HAP-1 (cell line): Measurements from ENCODE around the gene MST1.

Experiments
- DNase-seq, 2 experiments: peaks; one replicate each; pipeline ENCODE4 v3.0.0-alpha.2; 2016 to 2020; ENCODE audit warnings: low spot score in 2 of 2
- H3K27me3 ChIP-seq: fragments of 250-450 bp; sonication (Bioruptor Pico); 2 replicates; pipeline ENCODE4 v1.5.1; 2020; ENCODE audit warnings: low read depth, mild to moderate bottlenecking, moderate library complexity
- H3K36me3 ChIP-seq: fragments of 250-450 bp; sonication (Bioruptor Pico); replicated peaks from 2 replicates; pipeline ENCODE4 v1.5.1; 2020; ENCODE audit warnings: mild to moderate bottlenecking
- H3K4me1 ChIP-seq: fragments of 250-450 bp; sonication (Bioruptor Pico); 2 replicates; pipeline ENCODE4 v1.5.1; 2020; ENCODE audit warnings: mild to moderate bottlenecking
- H3K4me3 ChIP-seq: fragments of 250-450 bp; sonication (Bioruptor Pico); 2 replicates; pipeline ENCODE4 v1.5.1; 2020; ENCODE audit warnings: mild to moderate bottlenecking, moderate library complexity
- H3K9me3 ChIP-seq: fragments of 250-450 bp; sonication (Bioruptor Pico); 2 replicates; pipeline ENCODE4 v1.5.1; 2020; ENCODE audit warnings: mild to moderate bottlenecking, moderate library complexity
- in situ Hi-C: fragments of 300-500 bp; cut with MboI; formaldehyde crosslinking; loops from 3 replicates; pipeline ENCODE4 v1.14.3; 2020; ENCODE audit warnings: low sequenced_read_pairs, inconsistent platforms, mixed read lengths

MST1 gene

DNA sequence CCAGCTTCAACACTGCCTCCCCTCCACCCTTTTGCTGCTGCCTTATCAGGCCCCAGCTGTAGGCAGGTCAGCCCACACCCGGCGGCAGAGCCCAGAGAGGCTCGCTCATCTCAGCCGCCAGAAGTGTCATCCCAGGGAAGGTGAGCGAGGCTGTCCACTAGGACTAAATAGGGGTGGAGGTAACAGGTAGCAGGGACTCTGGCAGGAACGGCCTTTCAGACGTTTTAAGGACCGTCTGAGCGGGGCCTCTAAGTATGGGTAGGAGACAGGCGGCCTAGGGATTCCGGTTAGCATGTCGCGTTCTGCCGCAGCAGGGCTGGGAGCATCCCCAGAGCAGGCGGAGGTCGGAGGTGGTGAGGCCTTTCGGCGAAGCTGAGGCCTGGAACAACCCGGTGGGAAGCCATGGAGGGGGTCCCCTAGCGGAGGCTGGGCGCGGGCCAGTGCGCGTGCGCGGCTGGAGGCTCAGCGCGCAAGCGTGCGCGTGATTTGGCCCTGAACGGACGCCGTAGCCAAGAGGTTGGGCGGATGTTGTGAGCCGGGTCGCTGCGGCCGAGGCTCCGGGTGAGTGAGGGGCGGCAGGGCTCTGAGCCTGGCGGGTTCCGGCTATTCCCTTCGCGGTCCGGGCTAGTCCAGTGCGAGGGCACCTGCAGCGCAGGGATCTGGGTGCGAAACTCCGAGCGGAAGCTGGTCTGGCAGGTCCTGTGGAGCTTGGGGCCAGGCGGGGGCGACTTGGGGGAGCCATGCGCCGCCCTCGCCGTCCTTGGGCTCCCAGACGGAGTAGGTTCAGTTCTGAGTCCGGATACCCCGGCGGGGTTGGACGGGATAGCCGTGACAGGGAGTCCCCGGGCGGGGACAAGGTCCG lies at the start of gene MST1, which contains the start of gene RNF123:
Gene MST1, minus strand, starts transcription at position 429 of the 862 bp plus-strand sequence. CDS start 783 bp downstream, outside the sequence.
Gene RNF123, plus strand, starts transcription at position 512 of the 862 bp plus-strand sequence. CDS start 1,609 bp downstream, outside the sequence.
- Histone ChIP-seq H3K4me3 (peak within 1 kb of the TSS; percentile 96), H3K27me3 (no peaks in the 10 kb centered on the region), H3K9me3 (no peaks in the 10 kb centered on the region), H3K4me1 (no peaks in the 10 kb centered on the region), H3K36me3 (no peaks in the 10 kb centered on the region; the same call in 1 of the 2 replicates)
- in situ Hi-C loops, result no loop called here
- peak; percentile 76 to 95 for DNase-seq

DNA sequence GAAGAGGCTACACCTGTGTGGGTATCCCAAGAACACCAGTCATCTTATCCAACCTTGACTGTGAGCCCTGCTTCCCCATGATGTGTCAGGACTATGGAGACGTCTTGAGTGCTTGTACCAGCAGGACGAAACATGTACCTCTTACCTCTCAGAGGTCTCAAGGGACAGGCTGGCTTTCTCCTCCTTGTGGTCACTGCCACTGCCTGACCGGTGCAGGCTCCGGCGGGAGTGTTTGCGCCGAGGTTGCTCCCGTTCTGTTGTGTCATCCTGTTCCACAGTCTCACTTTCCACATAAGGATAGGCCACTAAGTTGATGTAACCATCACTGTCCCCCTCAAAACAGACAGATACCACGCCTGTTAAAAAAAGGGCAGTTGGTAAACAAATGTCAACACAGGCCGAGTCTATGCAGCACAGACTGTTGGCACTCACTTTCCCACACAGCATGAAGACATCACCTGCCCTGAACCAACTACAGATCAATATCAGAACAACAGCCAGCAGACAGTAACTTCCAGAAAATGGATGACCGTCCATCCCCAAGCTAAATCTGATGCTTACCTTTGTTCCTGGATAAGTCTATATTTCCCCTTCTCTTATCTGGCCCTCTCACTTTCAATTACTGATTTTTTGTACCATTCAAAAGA lies 48.9 kb upstream of the MST1 start:
- in situ Hi-C loops, result no loop called here
- Histone ChIP-seq H3K4me1 (no peaks in the 10 kb centered on the region), H3K9me3 (no peaks in the 10 kb centered on the region), H3K27me3 (no peaks in the 10 kb centered on the region), H3K36me3 (peaks cover 36% of the 10 kb centered on the region), H3K4me3 (no peak overlapping the region)
- DNase-seq, result no peak

DNA sequence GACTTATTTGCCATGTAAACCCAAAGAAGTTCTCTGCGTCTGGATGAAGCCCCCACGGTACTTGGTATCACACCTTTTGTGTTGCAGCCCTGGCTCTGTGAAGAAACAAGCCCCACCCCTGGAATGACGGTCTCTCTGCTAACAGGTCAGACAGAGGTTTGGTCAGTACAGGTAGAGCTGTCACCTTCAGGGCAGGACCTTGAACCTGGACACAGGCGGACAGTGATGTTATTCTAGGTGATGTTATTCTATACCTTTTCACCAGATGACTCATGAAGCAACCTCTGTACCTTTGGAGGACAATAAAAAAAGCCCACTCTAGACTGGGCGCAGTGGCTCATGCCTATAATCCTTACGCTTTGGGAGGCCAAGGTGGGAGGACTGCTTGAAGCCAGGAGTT lies 45.5 kb upstream of the MST1 start:
- no peak for DNase-seq
- in situ Hi-C loops, result no loop called here
- H3K36me3 ChIP-seq, result peaks cover 58% of the 10 kb centered on the region
- H3K4me1 ChIP-seq, result no peaks in the 10 kb centered on the region
- no peaks in the 10 kb centered on the region for H3K27me3 ChIP-seq
- no peaks in the 10 kb centered on the region for H3K9me3 ChIP-seq
- H3K4me3 ChIP-seq, result no peak overlapping the region

DNA sequence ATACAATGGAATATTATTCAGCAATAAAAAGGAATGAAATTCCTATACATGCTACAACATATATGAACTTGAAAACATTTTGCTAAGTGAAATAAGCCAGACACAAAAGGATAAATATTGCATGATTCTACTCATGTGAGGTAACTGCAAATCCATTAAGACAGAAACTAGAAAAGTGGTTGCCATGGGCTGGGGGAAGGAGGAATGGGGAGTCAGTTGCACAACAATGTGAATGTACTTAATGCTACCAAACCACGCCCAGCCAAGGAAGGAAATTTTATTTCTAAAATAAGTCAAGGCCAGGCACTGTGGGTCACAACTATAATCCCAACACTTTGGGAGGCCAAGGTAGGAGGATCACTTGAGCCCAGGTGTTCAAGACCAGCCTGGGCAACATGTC lies 44.3 kb upstream of the MST1 start:
- in situ Hi-C loops, result no loop called here
- no peaks in the 10 kb centered on the region for H3K27me3 ChIP-seq
- H3K4me1 ChIP-seq, result no peaks in the 10 kb centered on the region
- no peak overlapping the region for H3K4me3 ChIP-seq
- peaks cover 56% of the 10 kb centered on the region for H3K36me3 ChIP-seq
- H3K9me3 ChIP-seq, result no peaks in the 10 kb centered on the region
- no peak for DNase-seq

DNA sequence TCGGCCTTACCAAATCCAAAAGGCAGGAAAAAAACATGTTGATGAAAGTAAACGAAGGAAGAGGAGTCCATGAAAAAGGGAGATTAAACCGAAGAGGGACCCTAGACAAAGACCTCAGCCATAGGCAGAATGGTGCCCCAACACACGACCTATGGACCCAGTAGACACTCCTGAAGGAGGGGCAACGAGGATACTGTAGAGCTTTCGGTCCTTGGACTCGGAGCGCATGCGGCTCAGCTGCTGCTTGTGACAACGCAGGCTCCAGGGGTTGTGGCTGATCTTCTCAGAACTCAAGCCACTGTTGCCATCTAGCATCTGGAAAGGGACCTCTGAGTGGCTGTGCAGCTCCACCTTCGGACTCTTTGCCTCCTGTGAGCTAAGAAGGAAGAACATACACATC lies 43.3 kb upstream of the MST1 start:
- in situ Hi-C loops, result no loop called here
- no peaks in the 10 kb centered on the region for H3K9me3 ChIP-seq
- peaks cover 55% of the 10 kb centered on the region for H3K36me3 ChIP-seq
- no peak for DNase-seq
- H3K4me3 ChIP-seq, result no peak overlapping the region
- no peaks in the 10 kb centered on the region for H3K4me1 ChIP-seq
- H3K27me3 ChIP-seq, result no peaks in the 10 kb centered on the region

DNA sequence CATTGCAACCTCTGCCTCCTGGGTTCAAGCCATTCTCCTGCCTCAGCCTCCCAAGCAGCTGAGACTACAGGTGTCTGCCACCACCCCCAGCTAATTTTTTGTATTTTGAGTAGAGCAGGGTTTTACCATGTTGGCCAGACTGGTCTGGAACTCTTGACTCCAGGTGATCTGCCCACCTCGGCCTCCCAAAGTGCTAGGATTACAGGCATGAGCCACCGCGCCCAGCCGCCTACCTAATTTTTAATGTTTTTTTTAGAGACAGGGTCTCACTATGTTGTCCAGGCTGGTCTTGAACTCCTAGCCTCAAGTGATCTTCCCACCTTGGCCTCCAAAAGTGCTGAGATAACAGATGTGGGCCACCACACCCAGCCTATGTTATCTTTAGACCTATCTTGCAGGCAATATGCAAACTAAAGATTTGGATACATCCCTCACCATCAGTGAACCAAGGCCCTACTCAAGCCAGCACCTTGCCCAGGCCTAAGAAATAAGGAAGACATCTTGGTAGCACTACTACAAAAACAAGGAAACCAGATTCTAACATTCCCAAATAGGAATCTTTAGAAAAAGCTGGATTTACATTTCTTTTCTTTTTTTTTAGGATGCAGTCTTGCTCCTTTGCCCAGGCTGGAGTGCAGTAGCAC lies 40.8 kb upstream of the MST1 start:
- Histone ChIP-seq H3K4me3 (no peak overlapping the region), H3K27me3 (no peaks in the 10 kb centered on the region), H3K9me3 (no peaks in the 10 kb centered on the region), H3K36me3 (peaks cover 48% of the 10 kb centered on the region), H3K4me1 (no peaks in the 10 kb centered on the region)
- DNase-seq, result no peak
- in situ Hi-C loops, result no loop called here

DNA sequence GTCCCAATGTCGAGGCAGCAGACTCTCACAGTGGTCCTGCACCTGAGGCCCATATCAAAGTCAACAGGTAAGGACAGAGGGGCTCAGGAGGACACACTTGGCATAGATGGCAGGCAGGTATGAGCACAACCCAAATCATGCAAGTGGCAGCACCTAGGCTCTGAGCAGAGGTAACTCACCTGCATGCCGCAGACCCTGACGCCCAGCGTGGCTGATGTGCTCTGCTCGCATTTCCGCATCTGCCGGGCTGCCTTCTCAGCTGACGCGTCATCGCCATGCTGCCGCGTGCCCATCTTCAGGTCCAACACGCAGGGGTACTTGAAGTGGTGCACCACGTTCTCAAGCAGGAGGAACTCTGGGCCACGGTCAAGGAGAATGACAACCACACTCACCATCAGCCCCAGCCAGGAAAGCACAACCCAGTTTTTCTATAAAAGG lies 38.7 kb upstream of the MST1 start:
- no peak overlapping the region for H3K4me3 ChIP-seq
- in situ Hi-C loops, result no loop called here
- DNase-seq, result no peak
- no peaks in the 10 kb centered on the region for H3K27me3 ChIP-seq
- no peaks in the 10 kb centered on the region for H3K9me3 ChIP-seq
- H3K4me1 ChIP-seq, result peaks cover 8% of the 10 kb centered on the region
- H3K36me3 ChIP-seq, result peaks cover 42% of the 10 kb centered on the region

DNA sequence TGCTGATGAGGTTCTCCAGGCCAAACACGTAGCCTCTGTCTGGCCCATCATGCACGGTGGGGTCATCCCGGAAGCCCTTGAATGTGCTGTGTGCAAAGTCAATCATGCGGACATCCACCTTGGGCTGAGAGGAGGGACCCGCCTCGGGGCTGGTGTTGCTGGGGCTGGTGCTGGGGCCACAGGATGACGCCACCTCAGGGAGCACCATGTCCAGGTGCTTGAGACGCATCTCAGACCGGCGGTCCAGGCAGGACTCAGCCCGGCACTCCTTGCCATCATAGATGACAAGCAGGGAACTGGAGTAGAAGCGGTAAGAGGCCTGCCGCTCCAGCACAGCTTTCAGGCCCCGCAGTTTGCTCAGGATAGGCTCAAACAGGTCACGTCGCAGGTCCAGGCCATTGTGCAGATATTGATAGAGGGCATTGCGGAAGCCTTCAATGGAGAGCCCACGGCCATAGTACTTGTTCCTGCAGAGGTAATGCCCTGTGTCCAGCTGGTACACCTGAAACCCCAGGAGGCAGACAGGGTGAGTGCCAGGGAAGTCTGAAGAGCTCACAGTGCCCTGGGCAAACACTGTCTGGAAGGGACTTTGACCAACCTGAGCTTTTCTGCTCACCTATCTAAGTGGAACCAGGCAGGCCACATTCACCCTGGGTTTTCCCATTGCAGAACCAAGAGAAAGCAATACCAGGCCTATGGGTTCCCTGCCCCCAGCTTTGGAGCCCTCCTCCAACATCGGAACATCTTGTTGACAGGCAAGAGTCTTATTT lies 38.1 kb upstream of the MST1 start:
- in situ Hi-C loops, result no loop called here
- H3K36me3 ChIP-seq, result peaks cover 43% of the 10 kb centered on the region

DNA sequence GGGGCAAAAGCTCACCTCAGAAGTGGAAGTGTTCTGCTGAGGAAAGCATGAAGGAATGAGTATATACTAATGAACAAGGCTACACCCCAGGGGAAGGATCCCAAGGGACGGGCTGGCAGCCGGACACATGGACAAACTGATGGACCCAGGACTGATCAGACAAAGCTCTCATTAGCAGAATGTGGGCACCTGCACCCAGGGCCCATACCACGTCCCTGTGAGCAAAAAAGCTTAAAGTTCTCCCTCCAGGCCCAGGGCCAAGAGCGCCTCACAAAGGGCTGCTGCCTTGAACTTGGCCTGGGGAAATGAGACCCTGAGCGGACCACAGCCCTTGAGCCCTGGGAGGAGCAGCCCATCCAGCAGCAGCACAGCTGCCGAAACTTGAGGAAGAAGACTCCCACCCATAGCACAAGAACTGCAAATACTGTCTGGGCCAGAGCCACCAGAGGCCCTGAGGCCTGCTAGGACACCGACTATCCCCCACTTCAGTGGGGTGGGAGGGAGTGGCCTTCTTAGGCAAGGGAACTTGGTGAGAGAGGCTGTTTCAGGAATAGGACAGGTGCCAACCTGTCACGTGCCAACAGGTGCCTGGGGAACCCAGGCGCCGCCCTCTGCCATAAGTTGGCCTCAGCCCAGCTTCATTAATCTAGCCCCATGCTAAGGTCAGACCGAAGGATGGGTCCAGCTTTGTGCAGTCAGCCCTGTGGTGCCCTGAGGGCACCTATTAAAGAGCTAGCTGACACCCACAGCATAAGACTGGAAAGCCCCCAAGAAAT lies 36.8 kb upstream of the MST1 start:
- in situ Hi-C loops, result no loop called here
- Histone ChIP-seq H3K4me1 (peaks cover 9% of the 10 kb centered on the region), H3K9me3 (no peaks in the 10 kb centered on the region), H3K27me3 (no peaks in the 10 kb centered on the region), H3K36me3 (peaks cover 50% of the 10 kb centered on the region), H3K4me3 (no peak overlapping the region)
- DNase-seq, result no peak

More for the DNA sequence above, 38.1 kb upstream of the MST1 start:
- Histone ChIP-seq H3K4me3 (no peak overlapping the region), H3K9me3 (no peaks in the 10 kb centered on the region), H3K4me1 (peaks cover 9% of the 10 kb centered on the region), H3K27me3 (no peaks in the 10 kb centered on the region)
- DNase-seq, result no peak

DNA sequence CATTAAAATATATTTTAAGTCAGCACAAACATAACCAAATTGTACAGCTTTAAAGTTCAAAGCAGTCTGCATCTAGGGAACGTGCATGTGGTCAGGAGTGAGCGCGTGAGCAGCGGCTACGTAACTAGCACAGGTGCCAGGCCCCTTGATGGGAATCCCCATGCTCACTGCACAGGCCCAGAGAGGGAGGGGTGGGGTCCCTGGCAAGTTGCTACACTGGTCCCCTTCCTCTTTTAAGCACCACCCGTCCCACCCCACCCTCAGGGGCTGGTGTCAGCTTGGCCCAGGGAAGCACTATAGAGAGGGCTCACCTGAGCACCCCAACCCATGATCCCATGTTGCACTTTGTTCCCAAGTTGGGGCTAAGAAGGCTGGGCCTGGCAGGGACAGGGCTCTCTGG lies 35.3 kb upstream of the MST1 start:
- in situ Hi-C loops, result no loop called here
- peaks cover 11% of the 10 kb centered on the region for H3K4me1 ChIP-seq
- DNase-seq, result no peak
- H3K4me3 ChIP-seq, result peak overlapping the region; percentile 97
- no peaks in the 10 kb centered on the region for H3K27me3 ChIP-seq
- 0 out of 2 replicates have a peak, but pooled peaks cover 3% of the 10 kb centered on the region for H3K9me3 ChIP-seq
- H3K36me3 ChIP-seq, result peaks cover 43% of the 10 kb centered on the region

DNA sequence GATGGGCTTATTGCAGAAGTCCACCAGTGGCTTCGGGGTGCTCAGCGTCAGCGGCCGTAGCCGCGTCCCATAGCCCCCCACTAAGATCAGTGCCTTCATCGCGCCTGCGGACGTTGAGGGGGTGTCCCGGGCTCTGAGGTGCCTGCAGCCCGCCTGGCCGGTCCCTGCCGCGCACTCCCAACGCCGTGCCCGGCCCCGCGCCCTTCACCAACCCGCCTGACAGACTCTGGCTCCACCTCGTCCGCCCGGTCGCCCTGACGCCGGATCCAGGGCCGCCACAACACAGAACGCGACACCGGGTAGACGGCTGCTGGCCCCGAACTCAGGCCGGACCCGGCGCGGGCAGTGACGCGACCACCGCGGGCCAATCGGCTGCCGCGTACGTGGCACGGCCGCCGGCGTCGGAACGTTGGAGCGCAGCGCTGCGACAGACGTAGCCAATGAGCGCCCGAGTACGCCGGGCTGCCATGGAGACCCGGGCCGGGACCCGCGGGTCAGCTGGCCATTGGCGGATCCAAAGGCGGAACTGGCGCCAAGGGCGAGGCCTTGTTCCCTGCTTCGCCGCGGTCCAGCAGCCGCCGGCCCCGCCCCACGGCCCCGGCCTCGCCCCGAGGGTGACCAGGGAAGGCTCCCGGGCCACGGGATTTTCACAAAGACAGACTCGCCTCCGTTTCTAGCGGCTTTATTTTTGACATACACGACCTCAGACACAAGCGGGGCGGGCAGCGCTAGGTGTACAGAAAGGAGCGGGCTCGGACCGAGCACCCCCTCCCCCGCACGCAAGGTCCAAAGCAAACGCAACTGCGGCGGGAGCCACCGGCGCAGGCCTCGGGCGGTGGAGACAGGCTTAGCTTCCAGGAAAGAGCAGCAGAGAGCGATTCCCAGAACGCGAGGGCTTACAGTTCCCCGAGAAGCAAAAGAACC lies 34.6 kb upstream of the MST1 start, which contains the start of gene GMPPB:
Gene GMPPB, minus strand, starts transcription at position 324 of the 924 bp plus-strand sequence. Its CDS starts 225 bp downstream, at position 99.
- H3K27me3 ChIP-seq, result no peaks in the 10 kb centered on the region
- in situ Hi-C loops, result no loop called here
- 0 out of 2 replicates have a peak, but pooled peaks cover 3% of the 10 kb centered on the region for H3K9me3 ChIP-seq
- H3K36me3 ChIP-seq, result peaks cover 46% of the 10 kb centered on the region
- H3K4me1 ChIP-seq, result peaks cover 11% of the 10 kb centered on the region
- H3K4me3 ChIP-seq, result peak within 1 kb of the TSS; percentile 97
- peak; percentile 96 for DNase-seq

DNA sequence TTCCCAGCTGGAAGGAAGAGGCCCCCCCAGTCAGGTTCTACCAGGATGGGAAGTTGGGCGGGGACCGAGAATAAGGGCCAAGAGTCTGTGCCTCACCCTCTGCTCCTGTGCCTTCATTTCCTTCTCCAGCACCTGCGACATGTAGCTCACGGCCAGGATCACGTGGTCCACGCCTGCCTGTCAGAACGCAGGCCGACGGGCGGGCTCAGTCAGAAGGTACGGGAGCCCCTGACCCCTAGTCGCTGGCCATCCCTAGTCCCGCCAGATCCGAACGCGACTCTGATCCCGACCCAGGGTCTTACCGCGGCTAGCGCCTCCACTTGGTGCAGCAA lies 34.0 kb upstream of the MST1 start:
- peak overlapping the region; percentile 97 for H3K4me3 ChIP-seq
- in situ Hi-C loops, result no loop called here
- 0 out of 2 replicates have a peak, but pooled peaks cover 3% of the 10 kb centered on the region for H3K9me3 ChIP-seq
- peak; percentile 42 to 70 for DNase-seq
- no peaks in the 10 kb centered on the region for H3K27me3 ChIP-seq
- H3K4me1 ChIP-seq, result peaks cover 11% of the 10 kb centered on the region
- peaks cover 50% of the 10 kb centered on the region for H3K36me3 ChIP-seq
